ENCODE results near the gene MSI2.

MSI2 gene

DNA sequence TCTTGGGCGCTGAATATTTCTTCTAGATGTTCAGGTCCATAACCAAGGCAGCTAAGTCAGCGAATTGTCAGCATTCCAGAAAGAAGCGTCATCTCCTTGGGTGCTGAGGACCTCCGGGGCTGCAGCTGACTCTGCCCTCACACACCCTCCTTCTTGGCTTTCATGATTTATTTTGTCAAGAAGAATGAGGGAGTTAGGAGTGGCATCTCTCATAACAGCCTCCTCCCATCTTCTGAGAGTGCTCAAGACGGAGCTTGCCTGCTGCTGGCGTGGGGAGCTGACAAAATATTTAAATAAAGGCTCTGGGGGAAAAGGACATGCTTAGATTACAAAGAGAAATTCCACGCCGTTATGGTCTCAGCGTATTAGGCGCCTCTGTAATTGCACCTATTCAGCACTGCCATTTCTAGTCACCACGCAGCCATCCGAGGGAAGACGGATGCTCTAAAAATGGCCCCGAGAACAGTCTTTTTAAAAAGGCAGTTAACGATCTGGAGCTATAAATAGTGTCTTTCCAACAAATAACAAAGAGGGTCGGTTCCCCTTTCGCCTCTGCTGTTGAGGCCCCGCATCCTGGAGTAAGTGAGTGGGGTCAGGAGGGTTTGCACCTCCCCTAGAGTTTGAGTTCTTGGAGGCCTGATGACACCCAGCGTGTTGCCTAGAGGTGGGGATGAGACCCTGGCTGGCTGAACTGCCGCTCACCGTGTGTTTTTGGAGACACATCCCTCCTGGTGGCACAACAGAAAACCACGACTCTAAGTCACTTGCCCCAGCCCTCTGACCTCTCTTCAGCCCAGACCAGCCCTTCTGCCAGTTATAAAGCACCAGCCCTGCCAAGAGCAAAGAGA lies 301.7 kb downstream of the MSI2 start:
- no peak overlapping the region for H3K4me3 ChIP-seq (ENCODE audit: low read depth in 1 of 2, low read length in 2 of 2)
- H3K36me3 ChIP-seq (ENCODE audit: control insufficient read depth in 1 of 2, insufficient read depth in 2 of 2, low read length in 2 of 2) = no peaks in the 10 kb centered on the region
- H3K27me3 ChIP-seq (ENCODE audit: low read depth, low read length) = no peaks in the 10 kb centered on the region
- H3K4me1 ChIP-seq (ENCODE audit: control insufficient read depth in 1 of 2, insufficient read depth in 2 of 2, low read length in 2 of 2) = peaks cover 4 to 12% of the 10 kb centered on the region in 2 donors
- H3K27ac ChIP-seq (ENCODE audit: low read length) = no peak overlapping the region
- no peaks in the 10 kb centered on the region for H3K9me3 ChIP-seq (ENCODE audit: control insufficient read depth in 1 of 2, low read length in 2 of 2)

DNA sequence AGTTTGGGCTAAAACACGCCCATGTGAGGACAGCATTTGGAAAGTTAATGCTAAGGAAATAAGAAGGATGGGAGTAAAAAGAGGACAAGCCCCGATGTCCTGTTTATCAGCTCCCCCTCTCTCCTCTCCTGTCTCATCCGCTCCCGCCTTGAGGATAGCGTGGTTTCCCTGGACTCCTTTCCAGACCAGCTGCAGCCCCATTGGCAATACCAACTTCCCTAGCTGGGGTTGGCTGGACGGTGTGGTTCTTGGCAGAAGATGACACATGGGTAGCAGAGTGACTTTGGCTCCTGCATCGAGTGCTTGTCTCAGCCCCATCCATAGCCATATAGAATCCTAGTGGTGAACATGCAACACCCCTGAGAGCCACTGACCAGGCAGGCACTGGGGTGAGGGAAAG lies 302.9 kb downstream of the MSI2 start:
- Histone ChIP-seq H3K36me3 (ENCODE audit: control insufficient read depth in 1 of 2, insufficient read depth in 2 of 2, low read length in 2 of 2) (no peaks in the 10 kb centered on the region), H3K4me3 (ENCODE audit: low read depth in 1 of 2, low read length in 2 of 2) (no peak overlapping the region), H3K9me3 (ENCODE audit: control insufficient read depth in 1 of 2, low read length in 2 of 2) (no peaks in the 10 kb centered on the region), H3K4me1 (ENCODE audit: control insufficient read depth in 1 of 2, insufficient read depth in 2 of 2, low read length in 2 of 2) (peaks cover 0 to under 1% of the 10 kb centered on the region in 2 donors), H3K27me3 (ENCODE audit: low read depth, low read length) (no peaks in the 10 kb centered on the region), H3K27ac (ENCODE audit: low read length) (no peak overlapping the region)

DNA sequence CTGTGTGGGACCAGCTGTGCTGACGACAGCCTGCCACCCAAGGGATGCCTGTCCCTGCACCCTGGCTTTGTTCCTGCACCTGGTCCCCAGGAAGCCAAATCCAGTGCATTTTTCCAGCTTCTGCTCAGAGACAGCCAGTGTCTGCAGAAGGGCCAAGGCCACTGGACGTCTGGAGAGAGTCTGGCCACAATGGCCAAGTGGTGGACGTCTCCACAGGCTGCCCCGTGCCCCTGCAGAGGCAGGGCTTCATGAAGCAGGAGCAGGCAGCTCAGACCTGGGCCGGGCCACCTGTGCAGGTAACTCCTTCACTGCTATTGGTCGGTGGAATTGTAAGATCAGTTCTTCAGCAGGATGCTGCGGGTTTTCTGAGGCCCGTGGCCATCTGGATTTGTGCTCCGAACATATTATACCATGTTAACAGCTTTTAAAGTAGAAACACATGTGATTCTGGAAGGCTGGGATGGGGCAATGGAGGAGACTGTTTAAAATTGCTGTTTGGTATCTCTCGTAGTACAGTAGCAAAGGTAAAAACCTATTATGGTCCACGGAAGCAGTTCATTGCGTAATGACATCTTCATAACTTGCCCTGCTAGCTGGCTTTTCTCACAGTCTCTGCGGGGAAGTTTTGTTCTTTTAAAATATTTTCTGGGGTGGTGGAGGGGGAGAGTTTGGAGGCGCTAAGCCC lies 303.5 kb downstream of the MSI2 start:
- Histone ChIP-seq H3K4me1 (ENCODE audit: control insufficient read depth in 1 of 2, insufficient read depth in 2 of 2, low read length in 2 of 2) (no peaks in the 10 kb centered on the region), H3K4me3 (ENCODE audit: low read depth in 1 of 2, low read length in 2 of 2) (no peak overlapping the region), H3K36me3 (ENCODE audit: control insufficient read depth in 1 of 2, insufficient read depth in 2 of 2, low read length in 2 of 2) (no peaks in the 10 kb centered on the region), H3K27ac (ENCODE audit: low read length) (no peak overlapping the region), H3K9me3 (ENCODE audit: control insufficient read depth in 1 of 2, low read length in 2 of 2) (no peaks in the 10 kb centered on the region), H3K27me3 (ENCODE audit: low read depth, low read length) (no peaks in the 10 kb centered on the region)

DNA sequence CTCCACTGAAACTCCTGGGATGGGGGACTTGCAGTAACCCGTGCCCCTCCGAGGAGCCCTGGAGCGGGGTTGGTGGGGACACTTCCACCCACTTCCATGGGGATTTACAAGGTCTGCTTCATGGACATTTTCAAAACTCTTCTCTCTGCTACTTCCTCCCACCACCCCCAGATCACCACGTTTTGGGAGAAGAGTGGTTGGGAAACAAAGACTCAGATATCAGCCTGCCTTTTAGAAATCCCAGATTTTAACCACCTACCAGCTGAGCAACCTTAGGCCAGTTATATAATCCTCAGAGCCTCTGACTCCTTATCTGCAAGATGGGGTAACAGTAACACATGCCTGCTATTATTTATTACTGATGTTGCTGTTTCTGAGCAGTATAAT lies 304.0 kb downstream of the MSI2 start:
- no peaks in the 10 kb centered on the region for H3K4me1 ChIP-seq (ENCODE audit: control insufficient read depth in 1 of 2, insufficient read depth in 2 of 2, low read length in 2 of 2)
- no peak overlapping the region for H3K27ac ChIP-seq (ENCODE audit: low read length)
- no peaks in the 10 kb centered on the region for H3K36me3 ChIP-seq (ENCODE audit: control insufficient read depth in 1 of 2, insufficient read depth in 2 of 2, low read length in 2 of 2)
- H3K4me3 ChIP-seq (ENCODE audit: low read depth in 1 of 2, low read length in 2 of 2) = no peak overlapping the region
- H3K27me3 ChIP-seq (ENCODE audit: low read depth, low read length) = no peaks in the 10 kb centered on the region
- H3K9me3 ChIP-seq (ENCODE audit: control insufficient read depth in 1 of 2, low read length in 2 of 2) = no peaks in the 10 kb centered on the region

DNA sequence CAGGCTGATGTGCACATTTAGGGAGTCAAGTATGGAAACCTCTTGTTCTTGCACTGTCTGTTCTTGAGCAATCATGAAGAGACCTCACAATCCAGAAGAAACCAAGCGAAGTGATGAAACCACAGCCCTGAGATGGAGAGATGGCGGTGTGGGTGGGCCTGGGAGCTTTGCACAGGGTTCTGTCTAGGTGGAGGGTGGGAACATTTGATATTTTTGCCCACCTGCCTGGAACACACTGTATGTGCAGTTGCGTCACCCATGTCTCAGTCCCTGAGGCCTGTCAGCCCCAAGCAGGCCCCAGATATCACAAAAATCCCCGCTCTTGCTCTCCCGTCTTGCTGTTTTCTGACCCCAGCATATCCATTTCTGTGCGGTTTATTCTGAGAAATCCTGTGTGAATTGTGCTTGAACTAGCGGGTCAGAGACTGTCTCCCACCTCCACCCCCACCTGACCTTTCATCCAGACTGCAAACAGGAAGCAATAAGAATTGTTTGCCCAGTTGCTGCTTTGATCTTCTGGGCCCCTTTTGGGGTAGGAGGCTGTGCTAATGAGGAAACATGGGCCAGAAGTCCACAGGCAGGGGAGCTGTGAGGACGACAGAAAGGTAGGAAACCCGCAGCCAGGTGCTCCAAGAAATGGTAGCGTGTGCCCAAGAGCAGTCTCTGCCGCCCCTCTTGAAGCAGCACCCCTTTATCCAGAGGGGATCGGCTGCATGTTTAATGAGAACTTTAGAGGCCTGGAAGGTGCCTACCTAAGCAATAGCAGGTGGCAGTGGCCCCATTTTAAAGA lies 304.9 kb downstream of the MSI2 start:
- H3K9me3 ChIP-seq (ENCODE audit: control insufficient read depth in 1 of 2, low read length in 2 of 2) = no peaks in the 10 kb centered on the region
- no peaks in the 10 kb centered on the region for H3K4me1 ChIP-seq (ENCODE audit: control insufficient read depth in 1 of 2, insufficient read depth in 2 of 2, low read length in 2 of 2)
- no peak overlapping the region for H3K27ac ChIP-seq (ENCODE audit: low read length)
- no peaks in the 10 kb centered on the region for H3K36me3 ChIP-seq (ENCODE audit: control insufficient read depth in 1 of 2, insufficient read depth in 2 of 2, low read length in 2 of 2)
- no peak overlapping the region for H3K4me3 ChIP-seq (ENCODE audit: low read depth in 1 of 2, low read length in 2 of 2)
- H3K27me3 ChIP-seq (ENCODE audit: low read depth, low read length) = no peaks in the 10 kb centered on the region

DNA sequence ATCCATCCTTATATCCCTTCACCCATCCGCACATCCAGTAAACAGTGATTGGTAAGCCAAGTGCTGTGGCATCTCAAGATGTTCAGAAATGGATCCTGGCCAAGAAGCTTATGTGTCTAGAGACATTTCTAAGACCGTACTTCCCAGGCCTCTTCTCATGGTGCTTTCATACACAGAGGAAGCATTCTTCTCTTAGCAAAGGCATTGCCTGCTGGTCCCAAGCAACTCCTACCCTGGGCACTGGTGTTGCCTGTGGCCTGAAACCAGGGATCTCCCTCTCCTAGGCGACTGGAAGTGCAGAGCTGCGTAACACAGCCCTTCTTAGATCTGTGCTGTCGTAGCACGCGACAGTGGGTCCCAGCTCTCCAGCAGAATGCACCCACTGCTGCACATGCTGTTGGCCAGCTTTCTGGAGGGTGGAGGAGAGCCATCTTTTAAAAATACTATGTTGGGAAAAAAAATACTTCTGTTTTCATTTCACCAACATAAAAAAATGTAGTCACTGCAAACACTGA lies 305.9 kb downstream of the MSI2 start:
- Histone ChIP-seq H3K27me3 (ENCODE audit: low read depth, low read length) (no peaks in the 10 kb centered on the region), H3K27ac (ENCODE audit: low read length) (no peak overlapping the region), H3K4me3 (ENCODE audit: low read depth in 1 of 2, low read length in 2 of 2) (no peak overlapping the region), H3K36me3 (ENCODE audit: control insufficient read depth in 1 of 2, insufficient read depth in 2 of 2, low read length in 2 of 2) (no peaks in the 10 kb centered on the region), H3K4me1 (ENCODE audit: control insufficient read depth in 1 of 2, insufficient read depth in 2 of 2, low read length in 2 of 2) (no peaks in the 10 kb centered on the region), H3K9me3 (ENCODE audit: control insufficient read depth in 1 of 2, low read length in 2 of 2) (no peaks in the 10 kb centered on the region)

DNA sequence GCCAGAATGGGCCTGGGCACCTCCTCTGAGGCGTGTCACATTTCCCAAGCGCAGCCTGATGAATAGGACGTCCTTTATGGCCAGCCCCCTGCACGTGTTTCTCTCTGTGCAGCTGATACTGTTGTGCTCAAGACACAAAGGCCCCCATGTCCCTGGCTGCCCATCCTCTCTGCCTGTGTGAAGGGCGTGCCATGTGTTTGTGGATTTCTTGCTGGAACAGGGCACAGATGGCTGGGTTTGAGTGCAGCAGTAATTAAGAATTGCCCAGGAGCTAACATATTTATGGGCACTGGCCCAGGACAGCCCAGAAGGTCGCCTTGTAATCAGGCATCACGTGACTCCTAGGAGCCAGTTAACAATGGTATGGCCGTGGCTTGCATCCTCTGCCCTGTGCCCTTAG lies 307.6 kb downstream of the MSI2 start:
- Histone ChIP-seq H3K4me3 (ENCODE audit: low read depth in 1 of 2, low read length in 2 of 2) (no peak overlapping the region), H3K4me1 (ENCODE audit: control insufficient read depth in 1 of 2, insufficient read depth in 2 of 2, low read length in 2 of 2) (no peaks in the 10 kb centered on the region), H3K9me3 (ENCODE audit: control insufficient read depth in 1 of 2, low read length in 2 of 2) (no peaks in the 10 kb centered on the region), H3K27me3 (ENCODE audit: low read depth, low read length) (no peaks in the 10 kb centered on the region), H3K36me3 (ENCODE audit: control insufficient read depth in 1 of 2, insufficient read depth in 2 of 2, low read length in 2 of 2) (no peaks in the 10 kb centered on the region), H3K27ac (ENCODE audit: low read length) (no peak overlapping the region)

DNA sequence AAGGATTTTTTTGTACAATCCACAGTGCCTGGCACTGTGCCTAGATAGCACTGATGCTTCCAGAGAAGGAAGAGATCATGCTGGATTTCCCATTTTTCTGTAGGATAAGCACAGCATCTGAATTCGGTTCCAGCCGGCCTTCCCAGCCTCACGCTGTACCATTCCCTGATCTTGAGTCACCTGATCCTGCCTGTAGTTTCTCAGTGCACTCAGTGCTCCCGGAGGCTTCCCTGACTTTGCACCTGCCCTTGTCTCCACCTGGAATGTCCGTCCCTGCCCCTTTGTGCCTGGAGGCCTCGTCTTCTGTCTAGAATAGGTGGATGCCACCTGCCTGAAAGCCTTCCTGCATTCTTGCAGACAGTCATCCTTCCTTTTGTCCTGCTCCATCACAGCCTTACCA lies 308.9 kb downstream of the MSI2 start:
- no peaks in the 10 kb centered on the region for H3K4me1 ChIP-seq (ENCODE audit: control insufficient read depth in 1 of 2, insufficient read depth in 2 of 2, low read length in 2 of 2)
- no peak overlapping the region for H3K4me3 ChIP-seq (ENCODE audit: low read depth in 1 of 2, low read length in 2 of 2)
- H3K36me3 ChIP-seq (ENCODE audit: control insufficient read depth in 1 of 2, insufficient read depth in 2 of 2, low read length in 2 of 2) = no peaks in the 10 kb centered on the region
- no peaks in the 10 kb centered on the region for H3K27me3 ChIP-seq (ENCODE audit: low read depth, low read length)
- no peak overlapping the region for H3K27ac ChIP-seq (ENCODE audit: low read length)
- H3K9me3 ChIP-seq (ENCODE audit: control insufficient read depth in 1 of 2, low read length in 2 of 2) = no peaks in the 10 kb centered on the region

DNA sequence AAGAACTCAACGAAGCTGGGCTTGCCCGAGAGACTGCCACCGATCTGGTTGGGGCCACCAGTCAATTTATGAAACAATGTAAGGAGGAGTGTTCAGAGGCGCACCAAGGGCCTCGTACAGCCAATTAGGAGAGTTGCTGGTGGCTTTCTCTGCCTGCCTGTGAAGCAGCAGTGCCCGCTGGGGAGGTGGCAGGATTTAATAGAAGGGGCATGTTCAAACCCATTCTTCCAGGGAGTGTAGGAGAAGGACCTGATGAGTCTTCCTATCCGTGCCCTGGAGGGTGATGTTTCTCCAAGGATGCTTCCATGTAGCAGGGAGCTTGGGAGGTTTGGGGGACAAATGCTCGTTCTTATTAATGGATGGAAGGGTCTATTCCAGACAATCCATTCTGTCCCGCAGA lies 310.4 kb downstream of the MSI2 start:
- Histone ChIP-seq H3K9me3 (ENCODE audit: control insufficient read depth in 1 of 2, low read length in 2 of 2) (no peaks in the 10 kb centered on the region), H3K4me1 (ENCODE audit: control insufficient read depth in 1 of 2, insufficient read depth in 2 of 2, low read length in 2 of 2) (peaks cover 0 to 9% of the 10 kb centered on the region in 2 donors), H3K36me3 (ENCODE audit: control insufficient read depth in 1 of 2, insufficient read depth in 2 of 2, low read length in 2 of 2) (no peaks in the 10 kb centered on the region), H3K4me3 (ENCODE audit: low read depth in 1 of 2, low read length in 2 of 2) (no peak overlapping the region), H3K27ac (ENCODE audit: low read length) (no peak overlapping the region), H3K27me3 (ENCODE audit: low read depth, low read length) (no peaks in the 10 kb centered on the region)

DNA sequence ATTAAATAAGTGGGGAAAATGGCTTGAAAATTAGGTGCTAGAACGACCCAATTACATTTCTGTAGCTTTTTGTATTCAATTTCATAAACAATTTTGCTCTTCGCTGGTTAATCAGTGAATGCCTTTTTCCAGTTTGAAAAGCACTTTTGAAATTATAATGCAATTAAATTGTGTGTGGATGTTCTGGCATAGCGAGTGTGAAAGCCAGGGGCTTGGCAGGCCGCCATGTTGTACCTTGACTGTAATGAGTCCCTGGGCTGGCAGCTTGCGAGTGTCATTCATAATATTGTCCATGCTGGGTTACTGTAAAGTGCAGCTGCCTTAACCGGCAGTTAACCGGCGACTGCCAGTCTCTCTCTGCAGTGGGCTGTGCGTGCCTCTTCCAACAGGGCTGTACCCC lies 310.9 kb downstream of the MSI2 start:
- no peaks in the 10 kb centered on the region for H3K27me3 ChIP-seq (ENCODE audit: low read depth, low read length)
- no peaks in the 10 kb centered on the region for H3K36me3 ChIP-seq (ENCODE audit: control insufficient read depth in 1 of 2, insufficient read depth in 2 of 2, low read length in 2 of 2)
- H3K4me3 ChIP-seq (ENCODE audit: low read depth in 1 of 2, low read length in 2 of 2) = no peak overlapping the region
- no peaks in the 10 kb centered on the region for H3K9me3 ChIP-seq (ENCODE audit: control insufficient read depth in 1 of 2, low read length in 2 of 2)
- H3K4me1 ChIP-seq (ENCODE audit: control insufficient read depth in 1 of 2, insufficient read depth in 2 of 2, low read length in 2 of 2) = peaks cover 0 to 9% of the 10 kb centered on the region in 2 donors
- no peak overlapping the region for H3K27ac ChIP-seq (ENCODE audit: low read length)

DNA sequence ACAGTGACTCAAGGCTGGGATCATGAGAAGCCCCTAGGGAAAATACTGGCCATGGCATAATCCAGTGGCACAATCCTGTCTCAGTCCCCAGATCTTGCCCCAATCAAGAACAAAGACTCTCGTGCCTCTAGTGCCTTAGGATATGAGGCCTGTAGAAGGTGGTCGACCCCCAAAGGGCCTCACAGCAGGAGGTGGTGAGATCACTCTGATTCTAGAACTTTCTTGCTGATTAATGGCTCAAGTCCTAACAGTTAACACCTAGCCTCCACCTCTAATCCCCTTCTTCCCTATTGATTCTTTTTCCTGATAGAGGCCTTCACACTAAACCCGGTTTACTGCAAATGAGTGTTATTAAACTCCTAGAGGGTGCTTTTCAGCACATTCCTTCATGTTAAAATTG lies 312.0 kb downstream of the MSI2 start:
- no peaks in the 10 kb centered on the region for H3K9me3 ChIP-seq (ENCODE audit: control insufficient read depth in 1 of 2, low read length in 2 of 2)
- H3K36me3 ChIP-seq (ENCODE audit: control insufficient read depth in 1 of 2, insufficient read depth in 2 of 2, low read length in 2 of 2) = no peaks in the 10 kb centered on the region
- H3K4me1 ChIP-seq (ENCODE audit: control insufficient read depth in 1 of 2, insufficient read depth in 2 of 2, low read length in 2 of 2) = peaks cover 0 to 9% of the 10 kb centered on the region in 2 donors
- no peak overlapping the region for H3K4me3 ChIP-seq (ENCODE audit: low read depth in 1 of 2, low read length in 2 of 2)
- H3K27ac ChIP-seq (ENCODE audit: low read length) = no peak overlapping the region
- H3K27me3 ChIP-seq (ENCODE audit: low read depth, low read length) = no peaks in the 10 kb centered on the region

All from muscle layer of duodenum (tissue), 2 donors.